SK-N-DZ (cell line): Measurements from ENCODE around the gene RSPH1.
A peak's percentile ranks its signal among the peaks of the same experiment; 100 is the strongest.

ENCODE experiments used
- DNase-seq: peaks from one replicate; pipeline ENCODE4 v3.0.0-alpha.2; 2015; ENCODE audit warnings: low spot score

RSPH1 gene

GRCh38 chr21:42513985-42514882, 18.2 kb upstream of the RSPH1 start:
- DNase-seq: no peak

- DNase-seq: no peak
These were observed 17.3 kb upstream of the RSPH1 start, which contains the start of gene SLC37A1 for GRCh38 chr21:42513151-42513984. Gene SLC37A1, plus strand, starts transcription at chr21:42513852. Its CDS starts 4,603 bp downstream, at chr21:42518455.

- no peak for DNase-seq
These were observed 16.5 kb upstream of the RSPH1 start for GRCh38 chr21:42512346-42513034.

- no peak for DNase-seq
These were observed 13.2 kb upstream of the RSPH1 start for GRCh38 chr21:42509244-42509643.

- no peak for DNase-seq
These were observed 12.3 kb upstream of the RSPH1 start for GRCh38 chr21:42508371-42508770.

GRCh38 chr21:42507418-42507817, 11.4 kb upstream of the RSPH1 start:
- no peak for DNase-seq

- DNase-seq: no peak
These were observed 9.2 kb upstream of the RSPH1 start for GRCh38 chr21:42505090-42505726.

GRCh38 chr21:42503711-42504110, 7.7 kb upstream of the RSPH1 start:
- DNase-seq: no peak

GRCh38 chr21:42500736-42501135, 4.7 kb upstream of the RSPH1 start:
- DNase-seq: no peak

GRCh38 chr21:42500225-42500624, 4.2 kb upstream of the RSPH1 start:
- no peak for DNase-seq

- peak; percentile 41 for DNase-seq
These were observed 3.6 kb upstream of the RSPH1 start for GRCh38 chr21:42499444-42500112.

- no peak for DNase-seq
These were observed 2.0 kb upstream of the RSPH1 start for GRCh38 chr21:42498012-42498411.

GRCh38 chr21:42496839-42497202, 797 bp upstream of the RSPH1 start:
- DNase-seq: peak; percentile 44

GRCh38 chr21:42495765-42496119, 282 bp downstream of the RSPH1 start:
- no peak for DNase-seq

GRCh38 chr21:42495027-42495426, 997 bp downstream of the RSPH1 start:
- DNase-seq: no peak

GRCh38 chr21:42493109-42494060, 2.6 kb downstream of the RSPH1 start:
- DNase-seq: no peak

GRCh38 chr21:42492201-42492600, 3.8 kb downstream of the RSPH1 start:
- DNase-seq: no peak

- peak; percentile 72 for DNase-seq
These were observed 4.7 kb downstream of the RSPH1 start for GRCh38 chr21:42491328-42491727.

- DNase-seq: no peak
These were observed 5.3 kb downstream of the RSPH1 start for GRCh38 chr21:42490720-42491119.

- no peak for DNase-seq
These were observed 6.0 kb downstream of the RSPH1 start for GRCh38 chr21:42489991-42490390.
